CD14-positive monocyte (primary cell): ENCODE results near the gene DENND2C. TPM values are rescaled to one million over a fixed set of nuclear protein-coding genes. Genes with fewer than 3 reads are reported as not detected.

Experiments
- DNase-seq, 3 donors: peaks; one replicate each; pipeline ENCODE4 v3.0.0-alpha.2; 2011 to 2022
- H2AFZ ChIP-seq: 2 replicates; pipeline ENCODE4 v1.6.0; 2012; ENCODE audit warnings: mild to moderate bottlenecking, low read depth, low read length, inconsistent platforms; ENCODE audit not compliant: insufficient read depth, poor library complexity, severe bottlenecking
- H3K27ac ChIP-seq, 2 donors: 1 replicate in 1 of 2; 2 replicates in 1 of 2; pipeline ENCODE4 v1.5.1; 2012 to 2013; ENCODE audit warnings: low read length in 2 of 2, control low read depth in 1 of 2, inconsistent platforms in 1 of 2, low read depth in 1 of 2, mild to moderate bottlenecking in 1 of 2
- H3K27me3 ChIP-seq, 2 donors: one replicate each; pipeline versions ENCODE4 v1.6.0 to v1.6.1; 2011 to 2013; ENCODE audit warnings: low read length in 2 of 2; ENCODE audit not compliant: control insufficient read depth in 2 of 2, insufficient read depth in 2 of 2
- H3K36me3 ChIP-seq, 2 donors: replicated peaks in 1 of 2; 1 replicate in 1 of 2; 2 replicates in 1 of 2; pipeline versions ENCODE4 v1.5.1 to v1.6.1; 2012 to 2013; ENCODE audit warnings: low read length in 2 of 2, control low read depth in 1 of 2, inconsistent platforms in 1 of 2, mild to moderate bottlenecking in 1 of 2; ENCODE audit not compliant: insufficient read depth in 2 of 2, control insufficient read depth in 1 of 2
- H3K4me1 ChIP-seq, 2 donors: 1 replicate in 1 of 2; 2 replicates in 1 of 2; pipeline versions ENCODE4 v1.5.1 to v1.6.1; 2012 to 2013; ENCODE audit warnings: low read length in 2 of 2, control low read depth in 1 of 2, inconsistent platforms in 1 of 2, mild to moderate bottlenecking in 1 of 2, moderate library complexity in 1 of 2; ENCODE audit not compliant: insufficient read depth in 2 of 2, control insufficient read depth in 1 of 2
- H3K4me2 ChIP-seq: replicated peaks from 2 replicates; pipeline ENCODE3; 2012; ENCODE audit warnings: low read length, moderate library complexity, mild to moderate bottlenecking; ENCODE audit not compliant: poor library complexity, severe bottlenecking; ENCODE audit errors: extremely low read depth
- H3K4me3 ChIP-seq, 3 experiments: fragments of 200-600 bp in 1 of 3; sonication (generic) in 1 of 3; replicated peaks in 1 of 3; 1 replicate in 2 of 3; 2 replicates in 1 of 3; pipeline ENCODE4 v1.5.1; 2011 to 2013; ENCODE audit warnings: low read length in 3 of 3, mild to moderate bottlenecking in 3 of 3, control low read depth in 2 of 3, low read depth in 2 of 3, inconsistent platforms in 1 of 3, moderate library complexity in 1 of 3
- H3K79me2 ChIP-seq: 2 replicates; pipeline ENCODE4 v1.6.0; 2012; ENCODE audit warnings: mild to moderate bottlenecking, control low read depth, inconsistent platforms, low read length, moderate library complexity; ENCODE audit not compliant: insufficient read depth
- H3K9ac ChIP-seq: 2 replicates; pipeline ENCODE4 v1.6.0; 2017; ENCODE audit warnings: low read length, mild to moderate bottlenecking; ENCODE audit not compliant: insufficient read depth, poor library complexity, severe bottlenecking
- H3K9me3 ChIP-seq, 2 donors: replicated peaks in 1 of 2; 1 replicate in 1 of 2; 2 replicates in 1 of 2; pipeline versions ENCODE4 v1.5.1 to v1.6.1; 2012 to 2013; ENCODE audit warnings: low read length in 2 of 2, control low read depth in 1 of 2; ENCODE audit not compliant: control insufficient read depth in 1 of 2, insufficient read depth in 1 of 2
- H4K20me1 ChIP-seq: 2 replicates; pipeline ENCODE4 v1.6.0; 2012; ENCODE audit warnings: mild to moderate bottlenecking, low read length, control low read depth, moderate library complexity; ENCODE audit not compliant: insufficient read depth
- H3K27ac Mint-ChIP-seq, 7 donors: one replicate each; pipeline ENCODE4 v1.8.0; 2020; ENCODE audit warnings: mild to moderate bottlenecking in 7 of 7, mixed read lengths in 7 of 7, moderate library complexity in 6 of 7, inconsistent platforms in 2 of 7
- H3K27me3 Mint-ChIP-seq, 3 donors: one replicate each; pipeline ENCODE4 v1.8.0; 2021 to 2022; ENCODE audit warnings: low read depth in 3 of 3, mild to moderate bottlenecking in 3 of 3, mixed read lengths in 3 of 3, moderate library complexity in 3 of 3, inconsistent platforms in 1 of 3
- H3K36me3 Mint-ChIP-seq, 2 donors: one replicate each; pipeline ENCODE4 v1.8.0; 2020; ENCODE audit warnings: mixed read lengths in 2 of 2, inconsistent platforms in 1 of 2, mild to moderate bottlenecking in 1 of 2
- H3K4me1 Mint-ChIP-seq: one replicate; pipeline ENCODE4 v1.8.0; 2020; ENCODE audit warnings: mild to moderate bottlenecking, mixed read lengths
- H3K4me3 Mint-ChIP-seq, 2 donors: one replicate each; pipeline ENCODE4 v1.8.0; 2020; ENCODE audit warnings: mild to moderate bottlenecking in 2 of 2, mixed read lengths in 2 of 2, moderate library complexity in 1 of 2
- H3K9me3 Mint-ChIP-seq, 7 donors: one replicate each; pipeline ENCODE4 v1.8.0; 2020 to 2022; ENCODE audit warnings: mixed read lengths in 7 of 7, mild to moderate bottlenecking in 6 of 7, moderate library complexity in 6 of 7, inconsistent platforms in 2 of 7
- CTCF ChIP-seq: fragments of 200-600 bp; IDR thresholded peaks from one replicate; pipeline ENCODE4 v1.8.0; 2022; ENCODE audit warnings: antibody characterized with exemption, mild to moderate bottlenecking
- WGBS: methylation state at CpG from one replicate; pipeline ENCODE4 v1.1.5; 2013; ENCODE audit warnings: missing lambda C conversion rate; ENCODE audit not compliant: insufficient coverage; 5-methylcytosine and 5-hydroxymethylcytosine counted together
- intact Hi-C, 2 donors: fragments of 100-400 bp; cut with micrococcal nuclease; formaldehyde crosslinking; loops; one replicate each; pipeline versions ENCODE4 v1.15.0 to v1.15.1; 2023
- polyA plus RNA-seq, 3 donors: library from polyadenylated mRNA; depleted of rRNA in 1 of 3; unstranded in 2 of 3; stranded (reverse) in 1 of 3; fragments of 300-500 nt in 2 of 3; fragments of >200 nt in 1 of 3; fragmentation: Illumina TruSeq in 2 of 3; gene quantifications; 1 replicate in 2 of 3; 2 replicates in 1 of 3; pipeline ENCODE4 v1.2.3, GENCODE V29; 2012 to 2021

DENND2C gene
- polyA plus RNA-seq, 3 donors, result 0.03 to 0.07 (median 0.06) TPM

DNA sequence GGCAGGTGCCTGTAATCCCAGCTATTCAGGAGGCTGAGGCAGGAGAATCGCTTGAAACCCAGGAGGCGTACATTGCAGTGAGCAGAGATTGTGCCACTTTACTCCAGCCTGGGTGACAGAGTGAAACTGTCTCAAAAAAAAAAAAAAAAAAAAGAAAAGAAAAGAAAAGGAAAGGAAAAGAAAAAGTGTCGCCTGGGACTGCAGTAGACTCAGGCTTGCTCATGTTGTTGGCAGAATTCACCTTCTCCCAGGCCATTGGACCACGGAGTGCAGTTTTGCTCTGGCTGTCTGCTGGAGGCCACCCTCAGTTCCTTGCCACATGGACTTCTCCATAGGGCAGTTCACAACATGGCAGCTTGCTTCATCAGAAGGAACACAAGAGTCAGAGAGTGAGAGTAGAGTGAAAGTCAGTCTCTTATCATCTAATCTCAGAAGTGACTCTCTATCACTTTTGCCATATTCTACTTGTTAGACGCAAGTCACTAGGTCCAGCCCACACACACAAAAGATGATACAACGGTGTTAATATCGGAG, 117.7 kb downstream of the DENND2C start:
- H3K27ac ChIP-seq, result no peak overlapping the region
- H4K20me1 ChIP-seq, result no peaks in the 10 kb centered on the region
- H3K4me3 ChIP-seq, result no peak overlapping the region
- 100% methylated on average over 3 of the region's 7 CpGs for WGBS
- H3K4me1 ChIP-seq, result peaks cover 15 to 21% of the 10 kb centered on the region in 2 donors
- no peak for TF ChIP-seq CTCF
- no peaks in the 10 kb centered on the region for H3K9me3 ChIP-seq
- Mint-ChIP-seq H3K4me3 (no peak overlapping the region), H3K27ac (no peak overlapping the region), H3K4me1 (peaks cover 15% of the 10 kb centered on the region), H3K36me3 (no peaks in the 10 kb centered on the region), H3K9me3 (peaks cover 0 to 13% (median 2%) of the 10 kb centered on the region in 7 donors), H3K27me3 (peaks cover 0 to 6% (median 4%) of the 10 kb centered on the region in 3 donors)
- H3K4me2 ChIP-seq, result no peak overlapping the region
- no peaks in the 10 kb centered on the region for H3K27me3 ChIP-seq
- H3K36me3 ChIP-seq, result no peaks in the 10 kb centered on the region
- H3K9ac ChIP-seq, result no peak overlapping the region
- intact Hi-C loops, result loop anchor here in 1 of 2 donors (10.0 kb wide), 1 partner anchor 207 kb away; no protein-coding TSS in a partner anchor
- no peaks in the 10 kb centered on the region for H3K79me2 ChIP-seq
- no peak for DNase-seq
- no peak overlapping the region for H2AFZ ChIP-seq

DNA sequence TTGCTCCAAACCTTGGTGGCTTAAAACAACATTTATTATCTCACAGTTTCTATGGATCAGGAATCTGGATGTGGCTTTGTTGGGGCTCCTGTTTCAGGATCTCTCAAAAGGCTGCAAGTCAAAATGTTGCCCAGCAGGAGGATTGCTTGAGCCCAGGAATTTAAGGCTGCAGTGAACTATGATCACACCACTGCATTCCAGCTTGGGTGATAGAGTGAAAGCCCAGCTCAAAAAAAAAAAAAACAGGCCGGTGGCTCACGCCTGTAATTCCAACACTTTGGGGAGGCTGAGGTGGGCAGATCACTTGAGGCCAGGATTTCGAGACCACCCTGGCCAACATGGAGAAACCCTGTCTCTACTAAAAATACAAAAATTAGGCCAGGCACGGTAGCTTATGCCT, 118.4 kb downstream of the DENND2C start:
- WGBS, result 100% methylated on average over 2 of the region's 4 CpGs
- Histone ChIP-seq H3K79me2 (no peaks in the 10 kb centered on the region), H3K27ac (no peak overlapping the region), H3K4me2 (no peak overlapping the region), H3K36me3 (no peaks in the 10 kb centered on the region), H2AFZ (no peak overlapping the region), H3K9ac (no peak overlapping the region), H4K20me1 (no peaks in the 10 kb centered on the region), H3K4me3 (no peak overlapping the region), H3K9me3 (no peaks in the 10 kb centered on the region), H3K4me1 (peaks cover 15 to 21% of the 10 kb centered on the region in 2 donors), H3K27me3 (no peaks in the 10 kb centered on the region)
- H3K36me3 Mint-ChIP-seq, result no peaks in the 10 kb centered on the region
- H3K27ac Mint-ChIP-seq, result no peak overlapping the region
- H3K9me3 Mint-ChIP-seq, result peaks cover 0 to 16% (median 2%) of the 10 kb centered on the region in 7 donors
- TF ChIP-seq CTCF, result no peak
- H3K4me1 Mint-ChIP-seq, result peaks cover 15% of the 10 kb centered on the region
- DNase-seq, result no peak
- intact Hi-C loops, result loop anchor here in 1 of 2 donors (10.0 kb wide), 1 partner anchor 207 kb away; no protein-coding TSS in a partner anchor
- no peak overlapping the region for H3K4me3 Mint-ChIP-seq
- peaks cover 0 to 5% (median 4%) of the 10 kb centered on the region in 3 donors for H3K27me3 Mint-ChIP-seq
